Osteoblast (primary cell): ENCODE data around the gene HDAC4. TPM values are rescaled to one million over a fixed set of nuclear protein-coding genes. Genes with fewer than 3 reads are reported as not detected.
A peak's percentile ranks its signal among the peaks of the same experiment; 100 is the strongest.

Source experiments
- DNase-seq: peaks from one replicate; pipeline ENCODE4 v3.0.0; 2011; ENCODE audit warnings: low spot score, mixed read lengths; ENCODE audit not compliant: insufficient read length; ENCODE audit errors: missing footprints
- H2AFZ ChIP-seq: 2 replicates; pipeline ENCODE4 v1.6.0; 2011; ENCODE audit warnings: mild to moderate bottlenecking, low read length
- H3K27ac ChIP-seq: 2 replicates; pipeline ENCODE4 v1.5.1; 2011; ENCODE audit warnings: mild to moderate bottlenecking, low read depth, low read length, moderate library complexity
- H3K27me3 ChIP-seq: 2 replicates; pipeline ENCODE4 v1.6.0; 2012; ENCODE audit warnings: mild to moderate bottlenecking, control low read depth, inconsistent platforms, low read length, moderate library complexity; ENCODE audit not compliant: insufficient read depth
- H3K36me3 ChIP-seq: 2 replicates; pipeline ENCODE4 v1.5.1; 2011; ENCODE audit warnings: mild to moderate bottlenecking, low read length, control low read depth, moderate library complexity; ENCODE audit not compliant: insufficient read depth
- H3K4me1 ChIP-seq: 2 replicates; pipeline ENCODE4 v1.5.1; 2011; ENCODE audit warnings: mild to moderate bottlenecking, low read length, control low read depth, moderate library complexity; ENCODE audit not compliant: insufficient read depth
- H3K4me2 ChIP-seq: 2 replicates; pipeline ENCODE4 v1.6.0; 2011; ENCODE audit warnings: mild to moderate bottlenecking, low read length; ENCODE audit not compliant: insufficient read depth
- H3K4me3 ChIP-seq: fragments of 200-600 bp; sonication (generic); 3 replicates; pipeline ENCODE4 v1.5.1; 2012; ENCODE audit warnings: mild to moderate bottlenecking, low read length, inconsistent platforms; ENCODE audit not compliant: insufficient read depth
- H3K79me2 ChIP-seq: 2 replicates; pipeline ENCODE4 v1.6.0; 2012; ENCODE audit warnings: mild to moderate bottlenecking, low read length, control low read depth, inconsistent platforms; ENCODE audit not compliant: insufficient read depth
- H3K9me3 ChIP-seq: 2 replicates; pipeline ENCODE4 v1.5.1; 2011; ENCODE audit warnings: low read depth, low read length, control low read depth
- H4K20me1 ChIP-seq: 2 replicates; pipeline ENCODE4 v1.6.0; 2012; ENCODE audit warnings: mild to moderate bottlenecking, low read length, control low read depth; ENCODE audit not compliant: insufficient read depth
- total RNA-seq: library from RNA; depleted of rRNA; stranded (reverse); fragments of >200 nt; gene quantifications from 2 replicates; pipeline ENCODE4 v1.2.3, GENCODE V29; 2012
- TF ChIP-seq, protein P1 (sequence below): IDR thresholded peaks from 2 replicates; pipeline ENCODE4 v1.5.1; 2011; ENCODE audit warnings: mild to moderate bottlenecking, low read depth, low read length, moderate library complexity; ENCODE audit errors: extremely low read depth

The HDAC4 gene
- total RNA-seq, 1 donor, result 30.8 TPM

DNA sequence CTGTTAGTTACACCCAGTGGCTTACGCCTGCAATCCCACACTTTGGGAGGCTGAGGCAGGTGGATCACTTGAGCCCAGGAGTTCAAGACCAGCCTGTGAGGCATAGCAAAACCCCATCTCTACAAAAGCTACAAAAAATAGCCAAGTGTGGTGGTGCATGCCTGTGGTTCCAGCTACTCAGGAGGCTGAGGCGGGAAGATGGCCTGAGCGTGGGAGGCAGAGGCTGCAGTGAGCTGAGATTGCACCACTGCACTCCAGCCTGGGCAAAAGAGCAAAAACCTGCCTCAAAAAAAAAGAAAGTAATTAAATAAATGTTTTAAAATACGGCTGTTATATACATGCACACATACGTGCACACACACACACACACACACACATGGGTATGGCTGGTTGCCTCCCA is 194.8 kb downstream of the HDAC4 start:
- H2AFZ ChIP-seq, result no peak overlapping the region
- no peak overlapping the region for H3K4me3 ChIP-seq
- H3K27me3 ChIP-seq, result no peaks in the 10 kb centered on the region
- peaks cover 2% of the 10 kb centered on the region for H3K79me2 ChIP-seq
- no peaks in the 10 kb centered on the region for H3K36me3 ChIP-seq
- TF ChIP-seq, protein P1, sequence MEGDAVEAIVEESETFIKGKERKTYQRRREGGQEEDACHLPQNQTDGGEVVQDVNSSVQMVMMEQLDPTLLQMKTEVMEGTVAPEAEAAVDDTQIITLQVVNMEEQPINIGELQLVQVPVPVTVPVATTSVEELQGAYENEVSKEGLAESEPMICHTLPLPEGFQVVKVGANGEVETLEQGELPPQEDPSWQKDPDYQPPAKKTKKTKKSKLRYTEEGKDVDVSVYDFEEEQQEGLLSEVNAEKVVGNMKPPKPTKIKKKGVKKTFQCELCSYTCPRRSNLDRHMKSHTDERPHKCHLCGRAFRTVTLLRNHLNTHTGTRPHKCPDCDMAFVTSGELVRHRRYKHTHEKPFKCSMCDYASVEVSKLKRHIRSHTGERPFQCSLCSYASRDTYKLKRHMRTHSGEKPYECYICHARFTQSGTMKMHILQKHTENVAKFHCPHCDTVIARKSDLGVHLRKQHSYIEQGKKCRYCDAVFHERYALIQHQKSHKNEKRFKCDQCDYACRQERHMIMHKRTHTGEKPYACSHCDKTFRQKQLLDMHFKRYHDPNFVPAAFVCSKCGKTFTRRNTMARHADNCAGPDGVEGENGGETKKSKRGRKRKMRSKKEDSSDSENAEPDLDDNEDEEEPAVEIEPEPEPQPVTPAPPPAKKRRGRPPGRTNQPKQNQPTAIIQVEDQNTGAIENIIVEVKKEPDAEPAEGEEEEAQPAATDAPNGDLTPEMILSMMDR, result no peak
- H3K4me2 ChIP-seq, result no peak overlapping the region
- no peaks in the 10 kb centered on the region for H3K4me1 ChIP-seq
- H3K9me3 ChIP-seq, result no peaks in the 10 kb centered on the region
- no peak overlapping the region for H3K27ac ChIP-seq
- no peak for DNase-seq
- peaks cover 16% of the 10 kb centered on the region for H4K20me1 ChIP-seq

DNA sequence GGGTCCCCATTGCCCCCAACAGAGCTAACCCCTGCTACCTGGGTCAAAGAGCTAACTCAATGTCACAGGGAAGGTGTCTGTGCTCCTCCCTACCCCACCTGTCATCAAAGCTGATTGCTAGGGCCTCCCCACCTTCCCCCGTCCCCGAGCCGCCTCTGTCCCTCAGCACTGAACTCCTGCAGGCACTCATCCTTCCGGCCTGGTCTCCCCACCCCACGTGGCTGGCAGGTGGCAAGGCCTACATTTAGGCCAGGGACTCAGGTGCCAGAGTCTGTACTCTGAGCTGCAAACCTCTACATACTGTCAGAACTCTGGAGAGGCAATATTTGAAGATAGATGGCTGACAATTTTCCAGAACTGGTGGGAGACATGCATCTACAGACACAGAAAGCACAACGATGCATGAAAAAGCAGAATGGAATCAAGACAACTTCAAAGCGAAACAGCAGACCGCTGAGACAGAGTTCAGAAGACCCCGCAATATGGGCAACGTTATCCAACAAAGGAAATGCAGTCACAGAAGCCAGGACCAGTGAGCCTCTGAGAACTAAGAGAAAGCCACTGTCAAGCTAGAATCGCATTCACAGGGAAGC is 195.8 kb downstream of the HDAC4 start:
- Histone ChIP-seq H3K27ac (no peak overlapping the region), H3K36me3 (no peaks in the 10 kb centered on the region), H2AFZ (no peak overlapping the region), H3K4me3 (no peak overlapping the region), H3K9me3 (no peaks in the 10 kb centered on the region), H4K20me1 (peaks cover 11% of the 10 kb centered on the region), H3K79me2 (peaks cover 2% of the 10 kb centered on the region), H3K27me3 (no peaks in the 10 kb centered on the region), H3K4me1 (no peaks in the 10 kb centered on the region), H3K4me2 (no peak overlapping the region)
- peak; percentile 66 for DNase-seq
- TF ChIP-seq, protein P1, result no peak

DNA sequence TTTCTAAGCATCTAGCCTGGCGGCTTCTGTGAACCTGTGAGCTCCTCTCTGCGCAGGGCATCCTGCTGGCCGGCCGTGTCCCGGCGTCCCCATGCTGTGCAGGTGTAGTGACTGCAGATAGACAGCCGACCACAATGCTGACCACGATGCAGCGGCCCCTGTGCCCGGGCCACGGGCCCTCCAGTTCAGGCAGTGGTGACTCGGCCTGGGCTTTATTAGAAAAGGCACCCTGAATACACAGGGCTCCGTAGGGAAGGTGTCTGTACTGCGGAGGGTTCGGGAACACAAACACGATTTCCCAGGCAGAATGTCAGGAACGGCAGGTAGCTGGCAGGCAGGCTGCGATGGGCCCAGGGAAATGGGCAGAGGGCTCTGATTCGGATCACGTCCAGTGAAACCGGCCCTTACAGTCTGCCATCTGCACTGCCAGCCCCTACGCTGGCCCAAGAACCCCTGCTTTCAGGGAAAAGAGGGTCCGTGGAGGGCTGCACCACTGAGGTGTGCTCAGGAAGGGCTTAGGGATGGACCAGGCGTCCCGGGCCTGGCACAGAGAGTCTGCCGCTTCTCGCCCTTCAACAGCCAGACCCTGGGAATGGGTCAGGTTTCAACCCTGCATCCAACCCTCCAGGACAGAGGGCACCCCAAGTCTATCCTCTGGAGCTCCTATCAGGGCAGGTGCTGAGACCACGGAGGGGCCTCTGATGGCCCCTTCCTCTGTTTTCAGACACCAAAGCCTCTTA is 196.5 kb downstream of the HDAC4 start:
- no peaks in the 10 kb centered on the region for H3K27me3 ChIP-seq
- no peak overlapping the region for H3K4me2 ChIP-seq
- H3K27ac ChIP-seq, result no peak overlapping the region
- DNase-seq, result no peak
- no peak overlapping the region for H2AFZ ChIP-seq
- no peak overlapping the region for H3K4me3 ChIP-seq
- H4K20me1 ChIP-seq, result peaks cover 8% of the 10 kb centered on the region
- no peaks in the 10 kb centered on the region for H3K36me3 ChIP-seq
- peaks cover 2% of the 10 kb centered on the region for H3K79me2 ChIP-seq
- H3K9me3 ChIP-seq, result no peaks in the 10 kb centered on the region
- H3K4me1 ChIP-seq, result no peaks in the 10 kb centered on the region
- TF ChIP-seq, protein P1, result no peak

- H3K4me1 ChIP-seq, result no peaks in the 10 kb centered on the region
- no peak overlapping the region for H3K4me3 ChIP-seq
- no peak overlapping the region for H2AFZ ChIP-seq
- H3K4me2 ChIP-seq, result no peak overlapping the region
- peaks cover 8% of the 10 kb centered on the region for H4K20me1 ChIP-seq
- TF ChIP-seq, protein P1, result no peak
- no peaks in the 10 kb centered on the region for H3K36me3 ChIP-seq
- peaks cover 2% of the 10 kb centered on the region for H3K79me2 ChIP-seq
- no peaks in the 10 kb centered on the region for H3K27me3 ChIP-seq
- DNase-seq, result no peak
- no peak overlapping the region for H3K27ac ChIP-seq
- H3K9me3 ChIP-seq, result no peaks in the 10 kb centered on the region
Observed at GRCh38 chr2:239203443-239204135, 197.2 kb downstream of the HDAC4 start.
